HG03280 (cell line): ENCODE measurements around the gene ARHGEF16.

Experiments used
- ATAC-seq: cut with Tn5 transposase; IDR thresholded peaks from one replicate; pipeline ENCODE4 v1.9.1; 2021; ENCODE audit warnings: mild to moderate bottlenecking, moderate library complexity; ENCODE audit not compliant: unreplicated experiment

The ARHGEF16 gene

DNA sequence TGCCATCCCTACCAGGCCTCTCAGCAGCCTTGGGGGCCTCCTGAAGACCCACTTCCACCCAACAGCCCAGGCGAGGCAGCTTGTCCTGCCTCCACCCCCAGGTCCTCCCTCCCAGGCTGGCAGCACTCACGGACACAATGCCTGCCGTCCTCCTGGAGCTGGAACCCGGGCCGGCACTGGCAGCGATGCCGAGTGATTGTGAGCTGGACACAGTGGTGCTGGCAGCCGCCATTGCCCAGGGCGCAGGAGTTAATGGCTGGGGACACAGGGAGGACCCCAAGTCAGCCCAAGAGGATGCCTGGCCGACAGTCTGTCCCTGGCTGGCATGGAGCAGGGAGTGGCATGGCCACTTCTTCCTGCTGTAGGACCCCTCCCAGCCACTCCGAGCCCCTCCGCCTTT is 60.8 kb downstream of the ARHGEF16 start:
- ATAC-seq, result no peak

- ATAC-seq, result no peak
Observed at GRCh38 chr1:3515774-3516480, 61.5 kb downstream of the ARHGEF16 start.

DNA sequence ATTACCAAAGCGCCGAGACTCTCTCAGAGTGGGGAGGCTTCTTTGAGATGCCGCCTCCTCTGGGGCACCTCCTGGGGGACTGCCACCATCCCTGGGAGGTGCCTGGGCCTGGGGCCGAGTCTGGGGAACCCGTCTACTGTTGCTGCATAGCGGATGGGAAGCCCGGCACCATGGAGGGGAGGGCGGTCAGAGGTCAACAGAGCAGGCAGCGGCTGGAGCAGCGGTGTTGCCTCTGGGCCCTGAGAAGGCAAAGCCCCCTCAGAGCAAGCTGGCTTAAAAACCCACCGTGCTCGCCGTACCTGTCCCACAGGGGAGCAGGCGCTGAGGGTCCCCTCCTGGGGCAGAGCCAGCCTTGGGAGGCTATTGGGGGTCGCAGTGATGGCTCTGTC is 62.0 kb downstream of the ARHGEF16 start:
- no peak for ATAC-seq

- no peak for ATAC-seq
Observed at GRCh38 chr1:3516911-3517675, 62.6 kb downstream of the ARHGEF16 start.

- no peak for ATAC-seq
Observed at GRCh38 chr1:3518256-3518655, 63.8 kb downstream of the ARHGEF16 start.

- no peak for ATAC-seq
Observed at GRCh38 chr1:3518756-3519155, 64.3 kb downstream of the ARHGEF16 start.

- ATAC-seq, result no peak
Observed at GRCh38 chr1:3519301-3519885, 64.9 kb downstream of the ARHGEF16 start.

DNA sequence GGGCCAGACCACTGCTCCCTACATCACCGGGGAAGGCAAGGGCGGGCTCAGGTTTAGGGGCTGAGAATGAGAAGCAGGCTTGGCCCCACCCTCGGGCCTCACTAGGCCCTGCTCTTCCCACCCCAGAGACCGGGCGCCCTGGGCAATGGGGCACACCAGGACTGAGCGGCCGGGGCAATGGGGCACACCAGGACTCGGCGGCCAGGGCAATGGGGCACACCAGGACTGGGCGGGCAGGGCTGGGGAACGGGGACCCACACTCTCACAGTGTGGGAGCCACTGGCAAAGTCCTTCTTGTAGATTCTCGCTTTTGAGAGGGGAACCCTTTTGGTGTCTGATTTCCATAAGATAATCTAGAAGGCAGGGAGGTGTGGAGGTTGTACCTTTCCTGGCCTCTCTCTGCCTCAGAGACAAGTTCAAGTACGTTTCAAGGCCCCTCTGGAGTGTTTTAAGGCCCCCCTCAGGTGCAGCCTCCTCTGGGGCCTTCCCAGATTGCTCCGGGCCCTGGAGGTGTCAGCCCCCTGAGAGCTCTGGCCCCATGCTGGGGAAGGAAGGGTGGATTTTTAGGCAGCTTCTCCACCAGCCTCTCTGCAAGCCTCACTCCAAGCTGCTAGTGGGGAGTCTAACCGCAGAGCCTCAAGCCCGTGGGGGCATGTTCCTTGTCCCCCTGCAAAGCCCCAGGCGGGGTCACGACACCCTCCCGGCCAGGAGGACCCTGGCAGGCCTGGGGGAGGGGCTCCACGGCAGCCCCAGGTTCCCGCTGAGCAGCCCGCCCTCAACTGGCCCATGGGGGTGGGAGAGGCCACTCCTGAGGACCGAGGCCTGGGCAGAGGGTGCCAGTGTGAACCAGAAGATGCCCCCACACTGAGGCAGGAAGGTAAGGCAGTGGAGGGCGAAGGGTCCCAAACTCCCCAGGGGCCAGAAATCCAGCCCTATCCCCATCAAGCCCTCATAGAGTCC is 66.2 kb downstream of the ARHGEF16 start:
- ATAC-seq, result no peak

DNA sequence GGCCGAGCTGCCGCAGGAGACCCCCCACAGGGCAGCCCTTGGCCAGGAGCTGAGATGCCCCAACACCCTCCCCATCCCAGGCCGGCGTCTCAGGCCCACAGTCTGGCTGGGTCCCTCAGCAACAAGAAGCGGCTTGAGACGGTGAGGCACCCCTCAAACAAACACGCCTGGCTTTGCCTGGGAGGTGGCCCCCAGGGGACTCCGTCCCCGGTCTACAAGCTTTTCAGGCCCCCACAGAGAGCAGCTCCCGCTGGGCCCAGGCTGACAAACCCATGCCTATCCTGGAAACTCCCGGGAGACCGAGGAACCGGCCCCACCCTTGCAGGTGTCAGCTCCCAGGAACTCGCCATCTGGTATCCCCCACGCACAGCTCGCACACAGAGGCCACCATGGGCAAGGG is 67.0 kb downstream of the ARHGEF16 start:
- no peak for ATAC-seq

- no peak for ATAC-seq
Observed at GRCh38 chr1:3522112-3522511, 67.6 kb downstream of the ARHGEF16 start.

- ATAC-seq, result no peak
Observed at GRCh38 chr1:3522564-3523265, 68.2 kb downstream of the ARHGEF16 start.

GRCh38 chr1:3523980-3524379 is 69.5 kb downstream of the ARHGEF16 start:
- ATAC-seq, result no peak

GRCh38 chr1:3524556-3525203 is 70.2 kb downstream of the ARHGEF16 start:
- no peak for ATAC-seq

GRCh38 chr1:3525551-3526482 is 71.4 kb downstream of the ARHGEF16 start:
- ATAC-seq, result no peak

- no peak for ATAC-seq
Observed at GRCh38 chr1:3527774-3528173, 73.3 kb downstream of the ARHGEF16 start.

GRCh38 chr1:3529099-3529729 is 74.7 kb downstream of the ARHGEF16 start:
- ATAC-seq, result no peak

- ATAC-seq, result no peak
Observed at GRCh38 chr1:3530086-3530925, 75.8 kb downstream of the ARHGEF16 start.
